Progenitor cell of endocrine pancreas (in vitro differentiated cells): ENCODE measurements around the gene HMGN5. TPM values are rescaled to one million over a fixed set of nuclear protein-coding genes. Genes with fewer than 3 reads are reported as not detected.

Experiments
- DNase-seq: peaks from one replicate; pipeline ENCODE4 v3.0.0; 2021; ENCODE audit warnings: low spot score; ENCODE audit not compliant: unreplicated experiment
- H3K27ac Mint-ChIP-seq: 2 replicates; pipeline ENCODE4 v1.8.0; 2021; ENCODE audit warnings: mild to moderate bottlenecking, moderate library complexity, mixed read lengths
- H3K27me3 Mint-ChIP-seq: 2 replicates; pipeline ENCODE4 v1.8.0; 2021; ENCODE audit warnings: mixed read lengths
- H3K36me3 Mint-ChIP-seq: 2 replicates; pipeline ENCODE4 v1.8.0; 2022; ENCODE audit warnings: mixed read lengths; ENCODE audit not compliant: insufficient read depth
- H3K4me1 Mint-ChIP-seq: 2 replicates; pipeline ENCODE4 v1.8.0; 2021; ENCODE audit warnings: low read depth, mixed read lengths
- H3K4me3 Mint-ChIP-seq: 2 replicates; pipeline ENCODE4 v1.8.0; 2021; ENCODE audit warnings: low read depth, mild to moderate bottlenecking, moderate library complexity, mixed read lengths
- H3K9me3 Mint-ChIP-seq: 2 replicates; pipeline ENCODE4 v1.8.0; 2021; ENCODE audit warnings: low read depth, mixed read lengths
- total RNA-seq: library from RNA; stranded (reverse); gene quantifications from 2 replicates; pipeline ENCODE4 v1.2.1, GENCODE V29; 2021
- TF ChIP-seq, protein P1 (sequence below): fragments of 200-600 bp; sonication (generic); IDR thresholded peaks from one replicate; pipeline ENCODE4 v1.5.0; 2021; ENCODE audit warnings: antibody characterized with exemption, mild to moderate bottlenecking; ENCODE audit not compliant: unreplicated experiment

HMGN5 gene
- total RNA-seq, 1 donor from 2014 or later = 10.0 TPM

DNA sequence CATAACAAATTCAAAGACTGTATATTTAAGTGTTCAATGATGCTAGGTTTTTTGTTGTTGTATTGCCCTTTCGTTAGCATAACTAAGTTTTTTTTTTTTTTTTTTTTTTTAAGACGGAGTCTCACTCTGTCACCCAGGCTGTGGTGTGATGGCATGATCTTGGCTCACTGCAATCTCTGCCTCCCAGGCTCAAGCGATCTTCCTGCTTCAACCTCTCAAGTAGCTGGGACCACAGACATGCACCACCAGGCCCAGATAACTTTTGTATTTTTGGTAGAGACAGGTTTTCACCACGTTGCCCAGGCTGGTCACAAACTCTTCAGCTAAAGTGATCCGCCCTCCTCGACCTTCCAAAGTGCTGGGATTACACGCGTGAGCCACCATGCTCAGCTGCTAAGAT is 7.2 kb upstream of the HMGN5 start:
- TF ChIP-seq, protein P1, sequence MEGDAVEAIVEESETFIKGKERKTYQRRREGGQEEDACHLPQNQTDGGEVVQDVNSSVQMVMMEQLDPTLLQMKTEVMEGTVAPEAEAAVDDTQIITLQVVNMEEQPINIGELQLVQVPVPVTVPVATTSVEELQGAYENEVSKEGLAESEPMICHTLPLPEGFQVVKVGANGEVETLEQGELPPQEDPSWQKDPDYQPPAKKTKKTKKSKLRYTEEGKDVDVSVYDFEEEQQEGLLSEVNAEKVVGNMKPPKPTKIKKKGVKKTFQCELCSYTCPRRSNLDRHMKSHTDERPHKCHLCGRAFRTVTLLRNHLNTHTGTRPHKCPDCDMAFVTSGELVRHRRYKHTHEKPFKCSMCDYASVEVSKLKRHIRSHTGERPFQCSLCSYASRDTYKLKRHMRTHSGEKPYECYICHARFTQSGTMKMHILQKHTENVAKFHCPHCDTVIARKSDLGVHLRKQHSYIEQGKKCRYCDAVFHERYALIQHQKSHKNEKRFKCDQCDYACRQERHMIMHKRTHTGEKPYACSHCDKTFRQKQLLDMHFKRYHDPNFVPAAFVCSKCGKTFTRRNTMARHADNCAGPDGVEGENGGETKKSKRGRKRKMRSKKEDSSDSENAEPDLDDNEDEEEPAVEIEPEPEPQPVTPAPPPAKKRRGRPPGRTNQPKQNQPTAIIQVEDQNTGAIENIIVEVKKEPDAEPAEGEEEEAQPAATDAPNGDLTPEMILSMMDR = no peak
- Mint-ChIP-seq H3K27ac (no peak overlapping the region), H3K4me1 (peaks cover 6% of the 10 kb centered on the region), H3K9me3 (peaks cover 27% of the 10 kb centered on the region), H3K4me3 (no peak overlapping the region), H3K27me3 (no peaks in the 10 kb centered on the region), H3K36me3 (peaks cover 14% of the 10 kb centered on the region)
- no peak for DNase-seq

DNA sequence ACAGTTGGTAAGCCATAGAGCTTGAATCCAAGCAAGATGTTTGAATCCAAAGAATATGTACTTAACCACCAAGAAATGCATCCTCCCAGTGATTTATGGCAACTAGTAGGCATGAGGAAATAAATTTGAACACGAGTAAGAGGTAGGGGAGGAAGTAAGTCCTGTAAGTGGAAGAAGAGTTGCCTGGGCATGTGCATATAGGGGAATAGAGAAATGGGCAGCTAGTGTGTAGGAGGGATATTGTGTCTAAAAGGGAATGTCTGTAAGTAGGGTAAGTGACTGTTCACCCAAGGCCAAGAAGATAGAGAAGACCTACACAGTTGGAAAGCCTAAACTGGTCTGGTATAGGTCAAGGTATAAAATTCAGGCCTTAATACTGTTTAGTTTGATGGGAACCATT is 4.8 kb upstream of the HMGN5 start:
- Mint-ChIP-seq H3K4me1 (peaks cover 11% of the 10 kb centered on the region), H3K27me3 (no peaks in the 10 kb centered on the region), H3K4me3 (no peak overlapping the region), H3K27ac (no peak overlapping the region), H3K9me3 (peaks cover 20% of the 10 kb centered on the region), H3K36me3 (peaks cover 13% of the 10 kb centered on the region)
- TF ChIP-seq, protein P1 = no peak
- no peak for DNase-seq

DNA sequence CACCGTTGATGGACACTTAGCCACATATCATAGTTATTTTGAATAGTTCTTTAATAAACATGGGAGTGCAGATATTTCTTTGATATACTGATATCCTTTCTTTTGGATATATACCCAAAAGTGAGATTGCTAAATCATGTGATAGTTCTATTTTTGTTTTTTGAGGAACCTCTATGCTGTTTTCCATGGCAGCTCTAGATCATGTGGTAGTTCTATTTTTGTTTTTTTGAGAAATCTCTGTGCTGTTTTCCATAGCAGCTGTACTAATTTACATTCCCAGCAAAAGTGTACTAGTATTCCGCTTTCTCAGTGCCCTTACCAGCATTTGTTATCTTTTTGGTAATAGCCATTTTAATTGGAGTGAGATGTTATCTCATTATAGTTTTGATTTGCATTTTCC is 3.8 kb upstream of the HMGN5 start:
- TF ChIP-seq, protein P1 = no peak
- DNase-seq = no peak
- H3K9me3 Mint-ChIP-seq = peaks cover 15% of the 10 kb centered on the region
- H3K27ac Mint-ChIP-seq = no peak overlapping the region
- H3K36me3 Mint-ChIP-seq = peaks cover 9% of the 10 kb centered on the region
- peaks cover 17% of the 10 kb centered on the region for H3K4me1 Mint-ChIP-seq
- no peaks in the 10 kb centered on the region for H3K27me3 Mint-ChIP-seq
- H3K4me3 Mint-ChIP-seq = no peak overlapping the region

DNA sequence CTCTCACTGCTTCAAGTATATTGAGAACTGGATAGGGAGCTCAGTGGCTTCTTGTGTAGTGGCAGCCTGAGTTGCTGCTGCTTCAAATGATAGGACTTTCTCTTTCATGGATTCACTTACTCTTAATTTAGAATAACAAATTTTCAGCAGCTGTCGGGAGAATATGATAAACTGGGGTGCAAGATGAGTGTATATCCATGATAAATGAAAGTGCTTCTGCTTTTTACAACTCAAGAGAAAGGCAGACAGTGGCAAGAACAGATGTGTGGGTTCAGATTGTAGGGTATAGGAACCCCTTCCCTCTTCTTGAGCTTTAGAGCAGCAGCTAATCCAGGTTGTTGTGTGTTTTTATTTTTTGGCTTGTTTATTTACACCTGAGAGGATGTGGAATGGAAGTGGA is 1.2 kb upstream of the HMGN5 start:
- Mint-ChIP-seq H3K36me3 (peaks cover 8% of the 10 kb centered on the region), H3K27me3 (no peaks in the 10 kb centered on the region), H3K4me1 (peaks cover 15% of the 10 kb centered on the region), H3K4me3 (peak overlapping the region; percentile 91), H3K27ac (peak overlapping the region; percentile 98), H3K9me3 (peaks cover 23% of the 10 kb centered on the region)
- no peak for DNase-seq
- TF ChIP-seq, protein P1 = no peak

DNA sequence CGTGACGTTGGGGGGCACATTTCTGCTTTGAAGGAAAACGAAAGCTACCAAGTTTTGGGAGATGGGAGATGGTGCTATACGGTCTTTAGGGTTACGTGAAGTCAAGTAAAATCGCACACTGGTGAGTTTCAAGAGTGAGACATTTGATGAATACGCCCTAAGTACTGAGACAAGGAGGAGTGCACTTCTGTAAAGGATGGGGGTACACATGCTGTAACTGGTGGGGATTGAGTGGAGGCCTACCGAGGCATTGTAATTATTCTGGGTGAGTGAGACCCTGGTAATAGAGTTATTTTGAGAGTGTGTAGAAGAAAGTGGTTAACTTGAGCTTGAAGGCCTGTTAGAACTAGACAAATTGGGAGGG is 725 bp upstream of the HMGN5 start:
- H3K4me3 Mint-ChIP-seq = peak overlapping the region; percentile 91
- H3K36me3 Mint-ChIP-seq = peaks cover 6% of the 10 kb centered on the region
- DNase-seq = no peak
- H3K27ac Mint-ChIP-seq = peak overlapping the region; percentile 98
- peaks cover 20% of the 10 kb centered on the region for H3K9me3 Mint-ChIP-seq
- TF ChIP-seq, protein P1 = no peak
- no peaks in the 10 kb centered on the region for H3K27me3 Mint-ChIP-seq
- H3K4me1 Mint-ChIP-seq = peaks cover 14% of the 10 kb centered on the region

DNA sequence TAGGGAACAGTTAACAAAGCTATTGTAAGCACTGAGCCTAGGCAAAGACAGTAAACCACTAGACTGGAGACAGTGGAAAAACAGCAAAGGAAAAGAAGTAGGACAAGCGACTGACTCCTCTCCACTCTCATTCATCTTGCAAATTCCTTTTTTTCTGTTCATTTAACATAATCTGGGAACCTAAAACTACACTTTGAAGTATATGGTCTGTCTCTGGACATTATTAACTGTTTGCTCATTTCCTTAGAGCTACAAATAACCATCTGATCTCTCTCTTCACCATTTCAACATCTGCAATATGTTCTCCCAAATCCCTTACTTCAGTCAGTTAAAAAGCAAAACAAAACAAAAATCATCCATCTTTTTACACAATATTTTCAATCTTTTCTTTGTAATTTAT is 642 bp downstream of the HMGN5 start:
- H3K4me3 Mint-ChIP-seq = peak overlapping the region; percentile 91
- H3K36me3 Mint-ChIP-seq = peaks cover 6% of the 10 kb centered on the region
- peak overlapping the region; percentile 98 for H3K27ac Mint-ChIP-seq
- H3K9me3 Mint-ChIP-seq = peaks cover 15% of the 10 kb centered on the region
- DNase-seq = no peak
- TF ChIP-seq, protein P1 = no peak
- H3K27me3 Mint-ChIP-seq = no peaks in the 10 kb centered on the region
- H3K4me1 Mint-ChIP-seq = peaks cover 14% of the 10 kb centered on the region
